Stimulated activated CD4-positive, alpha-beta T cell treated with anti-CD3 and anti-CD28 coated beads, Interleukin-12 subunit alpha, Interleukin-12 subunit beta, amount 100 ng/mL, for 24 hours (primary cell): ENCODE measurements around the gene SCN5A.

ENCODE experiments used
- DNase-seq, 2 experiments: peaks; one replicate each; pipeline ENCODE4 v3.0.0-alpha.2; 2020; ENCODE audit warnings: low read depth in 2 of 2

Gene SCN5A

DNA sequence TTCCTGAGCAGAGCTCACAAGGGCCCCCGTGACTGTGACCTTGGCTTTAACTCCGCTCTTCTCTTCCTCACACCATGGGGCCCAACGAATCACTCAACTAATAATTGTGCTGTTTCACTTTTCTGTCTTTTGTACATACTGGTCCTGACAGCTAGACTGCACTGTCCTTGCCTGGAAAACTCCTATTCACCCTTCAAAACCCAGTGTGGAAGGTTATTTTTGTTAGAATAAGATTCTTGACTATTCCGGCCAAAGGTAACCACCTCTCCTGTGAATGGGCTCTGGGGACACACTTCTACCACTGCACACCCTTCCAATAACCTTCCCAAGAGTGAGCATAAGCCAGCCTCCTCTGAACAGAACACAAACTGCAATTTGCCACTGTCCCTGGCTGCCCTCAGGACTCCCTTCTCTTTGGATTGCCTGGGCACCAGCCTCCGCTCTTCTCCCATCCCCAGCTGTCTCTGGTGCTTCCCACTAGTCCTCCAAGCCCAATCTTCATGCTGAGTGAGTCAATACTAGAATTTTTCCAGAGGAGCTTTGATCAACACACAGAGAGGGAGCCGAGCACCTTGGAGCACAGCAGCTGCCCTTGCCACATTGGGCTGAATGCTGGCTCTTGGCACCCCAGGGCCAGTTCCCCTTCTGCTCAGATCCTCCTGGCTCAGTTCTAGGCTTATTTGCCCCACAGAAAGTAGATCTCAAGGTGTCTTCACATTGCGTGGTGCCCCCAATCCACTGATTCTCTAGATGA, 2.1 kb downstream of the SCN5A start:
- DNase-seq, result no peak

DNA sequence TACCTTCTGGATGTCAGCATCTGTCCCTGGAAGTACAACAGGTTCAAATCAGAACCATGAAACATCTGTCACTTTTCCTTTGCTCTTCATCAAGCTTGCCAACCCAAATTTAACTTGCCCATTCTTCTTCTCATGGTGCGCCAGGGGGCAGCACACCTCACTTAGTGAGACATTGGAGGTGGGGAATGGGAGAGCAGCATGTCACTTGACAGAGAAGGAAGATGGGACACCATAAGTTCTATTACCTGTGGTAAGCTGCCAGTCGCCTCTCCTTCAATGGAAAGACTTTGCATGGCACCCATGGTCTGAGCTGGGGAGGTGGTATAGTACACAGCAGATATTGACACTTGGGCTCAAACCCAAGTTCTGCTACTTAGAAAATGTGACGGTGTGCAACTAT, 2.9 kb downstream of the SCN5A start:
- DNase-seq, result no peak

DNA sequence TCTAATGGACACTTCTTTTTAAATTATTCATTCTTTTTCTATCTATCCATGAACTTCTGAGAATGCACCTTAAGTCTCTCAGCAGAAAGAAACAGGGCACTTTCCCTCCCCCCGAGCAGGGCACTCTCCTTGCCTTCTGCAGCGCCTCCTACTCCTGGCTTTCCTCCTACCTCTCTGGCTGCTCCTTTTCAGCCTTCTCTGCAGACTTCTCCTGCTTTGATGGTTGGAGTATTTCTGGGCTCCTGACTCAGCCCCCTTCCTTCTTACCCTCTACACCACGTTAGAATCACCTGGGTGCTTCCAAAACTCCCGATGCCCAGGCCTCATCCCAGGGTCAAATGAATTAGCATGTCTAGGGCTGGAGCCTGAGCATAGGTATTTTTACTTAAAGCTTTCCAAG, 3.4 kb downstream of the SCN5A start:
- DNase-seq, result no peak

DNA sequence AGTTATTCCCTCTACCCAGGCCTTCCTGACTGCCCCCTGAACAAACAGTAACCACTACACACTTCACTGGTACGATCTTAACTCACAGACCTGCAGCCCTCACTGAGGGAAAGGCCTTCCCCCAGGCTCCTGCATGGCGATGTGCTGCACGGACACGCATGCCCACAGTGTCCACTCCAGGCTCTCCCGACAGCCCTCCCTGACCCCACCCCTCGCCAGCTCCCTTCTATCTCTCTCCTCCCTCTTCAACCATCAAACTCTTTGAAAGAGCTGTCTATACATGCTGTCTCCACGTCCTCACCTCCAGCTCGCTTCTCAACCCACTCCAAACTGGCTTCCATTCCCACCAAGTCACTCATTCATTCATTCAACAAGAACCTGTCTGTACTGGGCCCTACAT, 3.9 kb downstream of the SCN5A start:
- no peak for DNase-seq

DNA sequence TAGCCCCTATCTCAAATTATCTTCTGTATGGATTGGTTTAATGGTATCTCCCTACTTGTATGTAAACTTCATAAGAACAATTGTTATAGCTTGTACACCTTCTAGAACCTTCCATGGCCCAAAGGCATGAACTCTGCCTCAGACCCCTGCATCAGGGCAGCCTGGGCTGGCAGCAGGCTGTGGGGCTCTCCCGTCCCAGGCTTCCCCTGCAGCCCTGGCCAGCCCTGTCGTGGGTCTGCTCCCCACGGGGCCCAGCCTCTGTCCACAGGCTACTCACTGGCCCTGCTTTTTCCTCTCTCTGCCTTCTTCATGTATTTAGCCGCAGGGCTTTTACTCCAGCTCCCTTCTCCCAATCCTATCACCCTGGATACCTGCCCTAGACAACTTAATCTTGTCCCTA, 4.4 kb downstream of the SCN5A start:
- no peak for DNase-seq

DNA sequence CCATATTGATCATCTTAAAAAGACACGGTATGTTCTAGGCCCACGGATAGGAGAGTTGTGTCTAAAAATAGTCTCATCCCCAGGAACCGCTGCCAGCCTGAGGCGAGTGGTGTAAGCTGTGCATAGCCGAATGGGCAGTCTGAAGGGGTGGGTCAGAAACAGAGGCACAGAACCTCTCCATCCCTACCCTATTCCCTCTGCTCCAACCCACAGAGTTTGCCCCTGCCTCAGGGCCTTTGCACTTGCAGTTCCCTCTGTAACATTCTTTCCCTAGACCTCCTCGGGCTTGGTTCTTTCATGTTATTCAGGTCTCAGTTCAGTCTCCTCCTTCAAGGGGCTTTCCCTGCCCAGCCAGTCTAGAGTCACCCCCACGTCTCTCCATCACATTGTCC, 4.8 kb downstream of the SCN5A start:
- no peak for DNase-seq

DNA sequence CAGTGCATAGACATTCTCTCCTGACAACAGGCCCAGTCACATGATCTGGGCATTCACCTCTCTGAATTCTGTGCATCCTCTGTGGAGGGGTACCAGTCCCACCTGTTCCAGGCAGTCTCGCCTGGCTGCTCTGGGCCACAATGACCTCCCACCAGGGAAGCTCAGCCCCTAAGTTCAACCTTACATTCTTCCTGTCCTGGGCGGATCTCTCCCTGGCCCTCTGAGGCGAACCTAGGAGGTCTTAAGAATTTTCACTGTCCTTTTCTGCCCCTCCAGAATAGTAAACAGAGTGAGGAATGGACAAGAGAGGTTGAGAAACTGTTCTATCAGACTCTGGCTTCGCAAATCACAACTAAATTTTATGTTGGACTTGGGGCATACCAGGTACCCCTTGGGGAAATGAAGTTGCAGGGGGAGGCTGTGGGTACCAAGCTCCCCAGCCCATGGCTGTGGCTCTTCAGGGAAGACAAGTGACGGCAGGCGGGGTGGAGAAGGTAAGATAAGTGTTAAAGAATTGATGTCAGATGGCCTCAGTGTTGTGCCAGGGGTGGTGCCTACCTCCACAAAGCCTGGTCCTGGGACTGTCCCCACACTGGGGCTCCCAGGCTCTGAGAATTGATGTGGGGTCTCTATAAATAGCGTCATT, 5.3 kb downstream of the SCN5A start:
- DNase-seq, result no peak

DNA sequence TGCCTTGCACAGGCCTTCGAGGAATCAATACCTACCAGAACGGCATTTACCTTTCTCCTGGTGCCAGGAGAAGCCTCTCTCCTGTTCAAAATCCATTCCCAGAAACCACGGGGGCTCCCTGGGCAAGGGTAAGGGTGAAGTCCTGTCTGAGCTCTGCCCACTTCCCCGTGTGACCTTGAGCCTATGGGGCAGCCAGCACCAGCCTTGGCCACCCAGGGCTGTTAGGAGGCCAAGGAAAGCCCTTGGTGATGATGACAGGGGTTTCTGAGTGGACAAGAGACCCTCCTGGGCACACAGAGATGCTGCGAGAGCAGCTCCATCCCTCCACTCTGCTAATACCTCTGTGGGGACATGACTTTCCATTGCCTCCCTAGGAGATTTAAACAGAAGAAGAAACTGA, 5.9 kb downstream of the SCN5A start:
- DNase-seq, result no peak

DNA sequence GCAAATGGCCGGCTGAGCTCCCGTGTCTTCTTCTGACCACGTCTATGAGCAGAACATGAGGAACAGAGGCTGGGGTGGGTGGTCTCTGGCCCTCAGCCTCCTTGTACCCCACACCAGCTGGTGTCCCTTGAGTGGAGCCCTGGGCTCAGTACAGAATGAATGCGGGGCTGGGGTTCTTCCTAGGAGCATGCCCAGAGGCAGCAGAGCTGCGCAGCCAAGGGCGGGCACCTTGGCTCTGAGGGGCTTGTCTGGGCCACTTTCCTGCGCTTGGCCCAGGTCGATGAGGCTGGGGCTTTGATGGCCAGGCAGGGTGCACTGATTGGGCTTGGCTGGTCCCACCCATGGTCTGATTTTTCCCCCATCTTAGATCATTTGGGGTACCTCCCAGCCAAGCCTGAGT, 6.4 kb downstream of the SCN5A start:
- DNase-seq, result no peak

DNA sequence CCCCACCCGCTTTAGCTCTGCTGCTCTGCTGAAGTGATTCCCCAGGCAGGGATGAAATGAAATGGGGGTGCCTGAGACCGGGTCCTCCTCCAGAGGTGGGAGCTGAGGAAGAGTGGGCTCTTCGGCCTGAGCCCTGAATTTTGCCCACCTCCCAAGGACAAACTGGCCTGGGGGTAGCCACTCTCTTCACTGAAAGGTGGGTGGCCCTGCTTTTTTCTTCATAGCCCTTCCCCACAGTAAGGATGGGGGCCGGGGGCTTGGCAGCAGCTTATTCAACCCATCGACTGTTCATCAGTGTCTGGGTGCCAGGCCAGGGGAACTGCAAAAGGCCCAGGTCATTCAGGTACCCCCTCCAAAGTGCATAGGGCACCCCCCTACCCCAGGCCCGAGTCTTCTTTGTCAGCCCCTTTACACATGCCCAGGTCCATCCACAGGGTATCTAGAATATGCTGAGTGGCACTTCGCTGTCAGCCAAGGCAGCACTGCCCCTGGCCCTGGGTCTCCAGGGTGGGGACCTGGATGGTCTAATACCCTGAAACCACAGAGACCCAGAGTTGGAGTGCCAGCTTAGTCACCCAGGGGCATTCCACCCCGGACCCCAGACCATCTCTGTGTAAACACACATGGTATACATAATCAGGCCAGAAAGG, 7.9 kb downstream of the SCN5A start:
- DNase-seq, result no peak

DNA sequence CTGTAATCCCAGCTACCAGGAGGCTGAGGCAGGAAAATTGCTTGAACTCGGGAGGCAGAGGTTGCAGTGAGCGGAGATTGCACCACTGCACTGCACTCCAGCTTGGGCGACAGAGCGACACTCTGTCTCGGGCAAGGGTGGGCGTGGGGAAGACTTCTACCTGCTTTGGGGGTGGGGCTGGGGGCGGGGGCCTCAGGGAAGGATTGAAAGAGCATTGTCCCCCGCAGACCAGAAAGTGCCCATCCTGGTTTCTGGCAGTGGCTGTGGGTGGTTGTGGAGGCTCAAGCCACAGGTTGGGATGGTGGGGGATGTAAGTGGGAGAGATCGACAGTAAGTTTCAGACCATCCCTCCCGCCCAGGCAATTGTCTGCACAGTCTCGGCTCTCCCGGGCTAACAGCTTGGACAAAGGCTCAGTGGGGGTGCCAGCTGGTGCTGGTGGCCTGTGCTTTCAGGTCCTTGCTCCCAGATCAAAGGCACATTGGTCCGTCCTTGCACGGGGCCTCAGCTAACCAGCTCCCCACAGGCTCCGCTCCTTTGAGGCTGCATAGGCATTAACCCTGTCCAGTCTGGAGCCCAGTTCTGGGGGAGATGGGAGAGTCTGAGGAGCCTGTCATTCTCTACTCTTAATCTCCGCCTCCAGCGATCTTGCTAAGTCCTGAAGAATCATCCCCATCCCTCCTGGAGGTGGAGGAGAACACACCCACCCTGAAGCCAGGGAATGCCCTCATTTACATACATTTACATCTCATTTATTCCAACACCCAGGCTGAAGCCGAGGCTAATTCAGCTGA, 8.6 kb downstream of the SCN5A start:
- DNase-seq, result no peak

DNA sequence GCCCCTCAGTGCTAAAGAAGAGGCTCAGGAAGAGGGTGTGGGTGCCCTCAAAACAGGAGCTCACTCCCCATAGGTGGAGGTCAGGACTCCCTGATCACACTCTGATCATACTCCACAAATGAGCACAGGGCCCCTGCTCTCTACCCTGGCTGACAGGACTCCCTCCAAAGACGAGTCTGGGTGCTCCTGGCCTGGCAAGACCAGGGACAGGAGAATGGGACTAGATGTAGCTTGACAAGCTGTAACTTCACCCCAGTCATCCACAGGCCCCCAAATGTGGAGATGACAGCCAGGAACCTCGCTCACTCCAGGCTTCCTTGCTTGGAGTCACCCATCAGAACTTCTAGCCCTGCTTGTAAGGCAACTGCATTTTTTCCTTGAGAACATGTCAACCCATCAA, 11.1 kb downstream of the SCN5A start:
- no peak for DNase-seq

DNA sequence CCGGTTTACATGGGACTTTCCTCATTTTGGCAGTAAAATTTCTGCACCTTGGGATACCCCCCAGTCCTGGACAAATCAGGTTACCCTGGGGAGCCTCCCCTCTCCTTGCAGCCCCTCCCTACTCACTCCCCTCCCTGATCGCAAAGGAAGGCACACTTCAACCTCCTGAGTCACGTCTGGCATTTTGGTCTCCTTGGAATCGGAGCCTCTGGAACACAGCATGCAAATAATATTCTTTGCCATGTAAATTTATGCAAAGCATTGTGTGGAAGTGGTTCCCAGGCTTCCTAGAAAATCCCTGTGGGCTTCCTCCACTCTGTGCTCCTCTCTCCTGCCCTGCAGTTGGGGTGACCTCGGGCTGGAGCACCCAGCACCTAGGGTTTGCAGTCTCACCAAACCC, 11.6 kb downstream of the SCN5A start:
- no peak for DNase-seq

DNA sequence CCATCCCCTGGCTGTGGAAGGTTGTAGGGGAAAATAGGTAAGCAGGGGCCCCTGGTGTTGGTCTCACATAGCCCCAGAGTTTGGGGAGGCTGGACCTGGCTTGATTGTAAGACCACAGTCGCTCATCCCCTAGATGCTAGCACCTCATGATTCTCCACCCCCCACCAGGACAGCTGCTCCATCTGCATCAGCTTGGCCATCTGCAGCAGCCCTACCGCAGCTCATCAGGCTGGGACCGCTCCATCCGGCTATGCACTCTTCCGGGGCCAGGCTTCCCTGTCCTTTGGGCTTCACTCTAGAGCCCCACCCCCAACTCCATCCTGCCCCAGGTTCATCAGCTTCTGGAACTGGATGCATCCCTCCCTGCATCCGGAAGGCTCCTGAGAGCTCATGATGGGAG, 12.6 kb downstream of the SCN5A start:
- no peak for DNase-seq

DNA sequence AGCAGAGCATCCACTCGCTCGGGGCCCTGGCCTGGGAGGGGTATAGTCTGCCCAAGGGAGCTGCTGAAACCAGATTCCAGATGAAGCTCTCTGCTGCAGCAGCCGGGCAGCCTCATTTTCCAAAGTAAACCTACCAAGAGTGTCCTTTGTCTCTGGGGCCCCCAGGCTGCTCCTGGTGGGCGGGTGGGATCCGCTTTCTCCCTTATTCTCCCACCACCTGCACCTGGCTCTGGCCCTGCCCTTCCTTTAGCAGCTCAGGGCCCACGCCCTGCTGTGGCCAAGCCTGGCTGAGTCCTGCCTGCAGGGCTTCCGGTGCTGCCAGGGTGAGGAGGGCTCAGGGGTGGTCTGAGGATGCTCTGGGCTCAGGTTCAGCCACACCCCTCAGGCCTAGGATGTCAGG, 13.0 kb downstream of the SCN5A start:
- DNase-seq, result no peak

DNA sequence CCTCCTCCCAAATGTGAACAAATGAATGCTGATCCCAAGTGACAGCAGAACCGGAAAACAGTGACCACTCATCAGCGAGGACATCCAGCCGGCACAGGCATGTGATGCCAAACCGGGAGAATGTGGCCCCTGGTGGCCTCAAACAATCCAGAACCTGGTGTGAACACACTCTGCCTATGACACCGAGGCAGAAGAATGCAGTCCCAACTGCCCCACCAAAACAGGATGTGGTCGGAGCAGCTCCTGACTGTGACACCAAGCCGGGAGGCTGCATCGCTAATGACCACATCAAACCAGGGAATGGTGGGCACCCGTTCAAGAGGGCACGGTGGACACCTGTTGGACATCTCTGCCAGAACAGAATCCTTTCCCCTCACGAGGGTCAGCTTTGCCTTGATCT, 15.4 kb downstream of the SCN5A start:
- DNase-seq, result no peak

DNA sequence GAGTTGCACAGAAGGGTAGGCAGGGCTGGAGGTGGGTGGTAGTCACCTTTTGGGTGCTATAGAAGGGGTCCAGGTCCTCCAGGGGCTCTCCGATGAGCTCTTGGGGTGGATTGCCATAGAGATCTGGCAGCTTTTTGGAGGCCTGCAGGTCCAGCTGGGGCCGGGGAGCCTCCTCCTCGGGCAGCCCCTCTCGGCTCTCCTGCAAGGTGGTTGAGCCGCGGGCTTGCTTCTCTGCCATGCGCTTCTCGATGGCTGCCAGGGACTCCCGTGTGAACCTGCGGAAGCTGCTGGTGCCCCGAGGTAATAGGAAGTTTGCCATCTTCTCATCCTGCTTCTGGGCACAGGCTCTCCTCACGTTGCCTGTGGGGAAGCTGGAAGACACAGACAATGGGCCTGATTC, 16.5 kb downstream of the SCN5A start:
- DNase-seq, result no peak

DNA sequence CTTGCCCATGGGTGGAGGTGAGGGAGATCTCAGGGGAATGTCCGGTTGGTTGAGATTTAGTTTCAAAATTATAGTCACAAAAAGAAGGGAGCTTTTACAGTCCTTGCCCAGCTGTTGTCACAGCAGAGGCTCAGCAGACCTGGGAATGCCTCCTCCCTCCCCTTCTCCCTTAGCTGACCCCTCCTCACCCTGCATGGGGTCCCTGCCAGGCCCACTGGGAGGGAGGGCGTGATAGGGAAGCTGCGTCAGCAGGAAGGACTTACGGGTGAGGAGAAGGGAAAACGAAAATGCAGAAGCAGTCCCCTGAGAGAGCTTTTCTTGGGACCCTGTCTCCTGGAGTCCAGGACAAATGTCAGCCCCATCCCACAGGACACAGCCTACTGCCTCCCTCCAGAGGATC, 18.9 kb downstream of the SCN5A start:
- no peak for DNase-seq

DNA sequence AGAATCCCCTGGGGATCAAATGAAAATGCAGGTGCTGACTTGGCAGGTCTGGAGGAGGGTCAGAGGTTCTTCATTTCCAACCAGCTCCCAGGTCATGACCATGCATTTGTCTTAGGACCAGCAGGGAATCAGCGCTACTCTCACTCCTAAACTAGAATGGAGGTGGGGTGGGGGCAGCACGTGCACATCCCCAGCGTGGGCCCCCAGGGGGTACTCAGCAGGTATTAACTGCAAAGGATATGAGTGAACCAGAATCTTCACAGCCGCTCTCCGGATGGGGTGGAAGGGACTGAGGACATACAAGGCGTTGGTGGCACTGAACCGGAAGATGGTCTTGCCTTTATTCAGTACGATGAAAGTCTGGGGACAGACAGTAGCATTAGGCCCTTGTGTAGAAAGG, 19.4 kb downstream of the SCN5A start:
- no peak for DNase-seq

DNA sequence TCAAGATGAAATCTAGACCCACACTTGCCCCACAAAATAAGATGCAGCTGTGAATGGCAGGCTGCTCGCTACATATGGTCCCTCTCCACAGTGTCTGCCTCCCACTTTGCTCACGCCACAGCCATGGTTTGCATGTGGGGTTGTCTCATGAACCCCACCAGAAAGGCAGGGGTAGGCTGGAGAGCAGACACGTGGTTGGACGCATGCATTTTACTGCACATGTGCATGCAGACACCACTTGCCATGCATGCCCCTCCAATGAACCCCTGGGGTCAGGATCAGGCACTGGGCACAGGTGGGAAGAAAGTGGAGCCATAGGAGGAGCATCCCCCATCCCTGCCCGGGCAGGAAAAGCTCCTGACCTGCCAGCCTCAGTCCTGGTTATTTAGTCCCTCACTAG, 20.7 kb downstream of the SCN5A start:
- DNase-seq, result no peak

DNA sequence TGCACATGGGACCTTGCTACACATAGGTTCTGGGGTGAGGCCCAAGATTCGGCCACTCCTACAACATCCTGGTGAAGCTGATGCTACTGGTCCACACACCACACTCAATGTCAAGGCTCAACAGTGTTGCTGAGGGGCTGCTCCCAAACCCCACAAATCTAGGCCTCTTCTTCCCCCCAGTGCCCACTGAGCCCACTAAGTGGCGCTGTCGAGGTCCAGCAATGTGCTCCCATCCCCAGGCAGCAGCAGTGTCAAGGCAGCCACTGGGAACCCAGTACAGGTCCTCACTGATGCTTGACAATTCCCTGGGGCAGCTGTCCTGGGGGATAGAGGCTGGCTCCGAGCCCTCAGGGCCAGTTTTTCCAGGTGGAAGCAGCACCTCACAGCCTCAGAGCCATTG, 21.5 kb downstream of the SCN5A start:
- DNase-seq, result no peak

DNA sequence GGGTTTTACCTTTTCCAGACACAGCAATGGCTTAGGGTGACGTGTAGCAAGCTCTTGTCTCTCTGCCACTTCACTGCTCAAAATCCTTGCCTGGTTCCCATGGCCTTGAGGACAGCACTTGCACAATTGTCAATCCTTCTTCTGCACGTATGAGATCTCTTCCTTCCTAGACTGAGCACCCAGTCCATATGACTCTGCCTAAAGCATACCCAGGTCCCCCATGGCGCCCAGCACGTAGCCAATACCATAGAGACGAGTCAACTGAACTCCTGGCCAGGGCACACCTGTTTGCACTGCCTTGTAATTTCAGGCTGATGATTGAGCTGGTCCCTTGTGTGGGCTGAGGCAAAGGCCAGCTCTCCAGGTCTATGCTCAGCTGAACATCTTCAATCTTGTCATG, 23.3 kb downstream of the SCN5A start:
- no peak for DNase-seq

DNA sequence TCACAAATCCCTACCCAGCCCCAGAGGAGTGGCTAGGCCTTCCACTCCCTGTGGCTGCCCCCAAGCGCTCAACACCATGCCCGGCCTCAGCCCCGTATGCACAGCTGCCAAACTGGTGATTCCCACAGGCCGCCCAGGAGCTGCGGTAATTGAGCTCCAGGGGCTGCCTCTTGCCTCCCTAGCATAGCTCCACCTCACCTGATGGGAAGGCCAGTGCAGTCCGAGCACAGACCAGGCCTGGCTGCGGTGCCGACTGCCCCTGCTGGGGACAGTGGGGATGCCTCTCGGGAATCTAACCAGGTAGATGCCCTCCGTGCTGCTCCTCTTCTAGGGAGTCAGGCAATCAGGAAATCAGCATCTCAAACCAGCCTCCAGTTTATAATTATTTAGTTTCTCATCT, 25.9 kb downstream of the SCN5A start:
- no peak for DNase-seq
